ENCODE data around the gene FTO.

DNA sequence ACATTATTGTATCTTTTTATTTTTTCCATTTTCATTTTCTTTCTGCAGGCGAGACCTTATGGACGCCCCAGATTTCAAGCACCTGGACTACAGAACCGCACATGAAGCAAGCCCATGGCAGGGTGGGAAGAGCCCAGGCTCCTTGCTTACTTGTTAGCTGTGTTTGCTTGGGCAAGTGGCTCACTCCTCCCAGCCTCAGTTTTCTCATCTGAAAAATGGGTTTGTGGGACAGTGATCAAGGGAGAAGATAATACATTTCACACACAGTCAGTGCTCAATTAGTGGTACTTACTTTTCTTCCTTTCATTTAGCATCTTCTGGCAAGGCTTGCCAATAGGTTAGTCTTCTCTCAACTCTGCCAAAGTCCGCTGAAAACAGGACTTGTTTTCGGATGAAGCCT is 465.2 kb downstream of the FTO start:
- TF ChIP-seq TAF1 (IDR thresholded peaks at IDR 0.05; ENCODE audit: borderline replicate concordance, insufficient read depth, low read length) (no peak), POLR2AphosphoS5 (IDR thresholded peaks at IDR 0.05; ENCODE audit: low read depth, low read length) (no peak)
- TF ChIP-seq, protein P1, sequence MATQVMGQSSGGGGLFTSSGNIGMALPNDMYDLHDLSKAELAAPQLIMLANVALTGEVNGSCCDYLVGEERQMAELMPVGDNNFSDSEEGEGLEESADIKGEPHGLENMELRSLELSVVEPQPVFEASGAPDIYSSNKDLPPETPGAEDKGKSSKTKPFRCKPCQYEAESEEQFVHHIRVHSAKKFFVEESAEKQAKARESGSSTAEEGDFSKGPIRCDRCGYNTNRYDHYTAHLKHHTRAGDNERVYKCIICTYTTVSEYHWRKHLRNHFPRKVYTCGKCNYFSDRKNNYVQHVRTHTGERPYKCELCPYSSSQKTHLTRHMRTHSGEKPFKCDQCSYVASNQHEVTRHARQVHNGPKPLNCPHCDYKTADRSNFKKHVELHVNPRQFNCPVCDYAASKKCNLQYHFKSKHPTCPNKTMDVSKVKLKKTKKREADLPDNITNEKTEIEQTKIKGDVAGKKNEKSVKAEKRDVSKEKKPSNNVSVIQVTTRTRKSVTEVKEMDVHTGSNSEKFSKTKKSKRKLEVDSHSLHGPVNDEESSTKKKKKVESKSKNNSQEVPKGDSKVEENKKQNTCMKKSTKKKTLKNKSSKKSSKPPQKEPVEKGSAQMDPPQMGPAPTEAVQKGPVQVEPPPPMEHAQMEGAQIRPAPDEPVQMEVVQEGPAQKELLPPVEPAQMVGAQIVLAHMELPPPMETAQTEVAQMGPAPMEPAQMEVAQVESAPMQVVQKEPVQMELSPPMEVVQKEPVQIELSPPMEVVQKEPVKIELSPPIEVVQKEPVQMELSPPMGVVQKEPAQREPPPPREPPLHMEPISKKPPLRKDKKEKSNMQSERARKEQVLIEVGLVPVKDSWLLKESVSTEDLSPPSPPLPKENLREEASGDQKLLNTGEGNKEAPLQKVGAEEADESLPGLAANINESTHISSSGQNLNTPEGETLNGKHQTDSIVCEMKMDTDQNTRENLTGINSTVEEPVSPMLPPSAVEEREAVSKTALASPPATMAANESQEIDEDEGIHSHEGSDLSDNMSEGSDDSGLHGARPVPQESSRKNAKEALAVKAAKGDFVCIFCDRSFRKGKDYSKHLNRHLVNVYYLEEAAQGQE (IDR thresholded peaks at IDR 0.05; ENCODE audit: insufficient read depth in 1 of 2, low read depth in 2 of 2, low read length in 2 of 2): no peak

All from PFSK-1 (cell line).